GM21737 (cell line): Measurements from ENCODE around the gene GUCY1A2.
"Not testable (repeated sequence)": the region's sequence is repeated elsewhere in the genome, so short reads cannot be mapped to it uniquely, and the experiment has no call there.

Source experiments
- ATAC-seq: cut with Tn5 transposase; IDR thresholded peaks from one replicate; pipeline ENCODE4 v1.9.1; 2021; ENCODE audit warnings: mild to moderate bottlenecking, moderate library complexity; ENCODE audit not compliant: unreplicated experiment

The GUCY1A2 gene

DNA sequence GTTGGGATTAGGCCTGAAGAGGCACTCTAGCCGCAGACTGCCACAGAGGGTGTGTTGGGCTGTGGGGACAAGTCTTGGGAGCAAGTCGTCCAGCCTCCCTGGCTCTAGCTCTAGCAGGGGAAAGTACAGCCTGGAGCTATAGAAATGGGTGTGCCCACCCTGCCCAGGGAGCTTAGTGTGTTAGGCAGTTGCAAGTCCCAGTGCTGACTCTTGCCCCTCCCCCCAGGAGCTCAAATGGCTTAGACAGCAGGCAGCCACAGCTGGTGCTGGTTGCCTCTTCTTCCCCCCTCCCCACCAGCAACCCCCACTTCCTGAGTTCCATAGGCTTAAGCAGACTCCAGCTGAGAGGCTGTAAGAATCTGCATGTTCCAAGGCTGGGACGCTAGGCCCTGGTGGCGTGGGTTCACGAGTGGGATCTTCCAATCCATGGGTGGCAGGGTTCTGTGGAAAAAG, 61.2 kb downstream of the GUCY1A2 start:
- ATAC-seq: no peak

DNA sequence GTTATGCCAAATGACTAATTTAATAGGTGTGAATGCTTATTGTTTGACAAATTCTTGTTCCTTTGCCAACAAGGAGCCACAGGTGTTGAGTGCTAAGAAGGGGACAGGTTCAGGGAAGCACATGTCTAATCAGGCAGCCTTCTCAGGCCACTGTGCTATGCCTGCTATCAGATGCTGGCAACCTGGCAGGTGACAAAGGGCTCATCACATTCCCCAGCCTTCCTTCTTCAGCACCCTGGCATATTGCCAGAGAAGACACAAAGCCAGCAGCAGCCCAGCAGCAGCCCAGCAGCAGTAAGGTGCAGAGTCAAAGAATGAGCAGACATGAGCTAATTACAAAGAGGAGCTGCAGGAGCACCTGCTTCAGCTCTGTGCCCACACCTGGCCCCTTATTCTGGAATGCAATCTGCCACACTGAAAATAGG, 68.2 kb downstream of the GUCY1A2 start:
- no peak for ATAC-seq

DNA sequence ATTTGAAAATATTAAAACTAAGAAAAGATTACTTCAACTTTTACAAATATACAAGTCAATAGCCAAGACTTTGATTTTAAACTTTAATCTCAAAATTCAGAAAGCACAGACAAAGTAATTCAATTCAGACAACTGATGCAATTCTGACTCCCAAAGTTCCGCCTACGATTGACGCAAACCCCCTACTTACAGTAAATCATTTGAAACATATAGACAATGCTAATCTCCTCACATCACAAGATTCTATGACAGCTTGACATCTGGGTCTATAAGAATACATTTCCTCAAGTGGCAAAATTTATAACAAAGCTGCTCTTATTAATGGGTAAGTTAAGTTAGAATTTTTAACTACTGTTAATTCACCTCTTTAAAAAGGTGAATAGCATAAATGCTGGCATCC, 75.2 kb downstream of the GUCY1A2 start:
- no peak for ATAC-seq

DNA sequence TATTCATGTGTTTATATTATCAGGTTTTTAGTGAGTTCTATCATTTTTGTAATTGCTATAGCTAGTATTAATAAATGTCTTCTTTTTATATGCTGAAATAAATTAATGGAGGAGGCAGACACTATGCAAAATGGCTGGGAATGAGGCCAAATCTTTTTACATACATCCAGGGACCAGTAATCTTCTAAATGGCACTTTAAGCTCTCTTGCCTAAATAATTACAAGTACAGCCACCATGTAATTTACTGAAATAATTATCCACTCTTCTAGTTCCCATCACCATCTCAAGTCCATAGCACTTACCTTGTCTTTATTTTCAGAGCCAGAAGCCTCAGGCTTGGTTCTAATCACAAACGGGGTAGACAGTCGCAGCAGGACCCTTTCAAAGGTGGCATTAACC, 79.1 kb downstream of the GUCY1A2 start:
- no peak for ATAC-seq

DNA sequence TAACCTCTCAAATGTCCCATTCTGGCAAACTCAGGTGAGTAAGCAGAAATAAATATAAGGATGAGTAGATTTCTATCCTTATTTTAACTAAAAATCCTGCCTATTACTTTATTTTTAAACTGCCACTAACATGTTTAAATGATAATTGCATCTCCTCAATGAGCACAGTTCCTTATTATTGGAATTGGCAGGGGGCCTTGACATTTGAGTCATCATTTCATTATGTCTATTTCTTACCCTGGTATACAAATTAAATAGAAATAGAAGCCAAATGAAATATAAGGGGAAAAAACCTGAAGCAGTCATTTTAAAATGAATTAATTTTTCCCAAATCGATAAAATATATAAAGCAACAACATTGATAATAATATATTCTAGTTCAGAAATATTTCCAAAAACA, 81.2 kb downstream of the GUCY1A2 start:
- no peak for ATAC-seq

DNA sequence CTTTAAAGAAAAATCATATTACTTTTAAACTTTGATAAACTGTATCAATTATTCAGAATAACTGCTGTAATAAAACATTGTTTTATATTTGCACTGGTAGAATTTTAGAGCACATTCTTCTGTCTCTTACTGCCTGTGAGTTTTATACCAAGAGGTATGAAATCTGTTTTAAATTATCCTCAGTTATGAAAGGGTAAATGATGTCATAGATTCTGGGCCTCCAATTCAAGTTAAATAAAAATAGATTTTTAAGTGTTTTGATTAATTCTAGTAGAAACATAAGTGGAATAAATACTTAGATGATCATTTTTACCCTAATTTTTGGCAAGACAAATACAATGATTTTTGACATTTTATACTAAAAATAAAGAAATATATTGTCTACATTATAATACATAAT, 93.0 kb downstream of the GUCY1A2 start:
- ATAC-seq: no peak

DNA sequence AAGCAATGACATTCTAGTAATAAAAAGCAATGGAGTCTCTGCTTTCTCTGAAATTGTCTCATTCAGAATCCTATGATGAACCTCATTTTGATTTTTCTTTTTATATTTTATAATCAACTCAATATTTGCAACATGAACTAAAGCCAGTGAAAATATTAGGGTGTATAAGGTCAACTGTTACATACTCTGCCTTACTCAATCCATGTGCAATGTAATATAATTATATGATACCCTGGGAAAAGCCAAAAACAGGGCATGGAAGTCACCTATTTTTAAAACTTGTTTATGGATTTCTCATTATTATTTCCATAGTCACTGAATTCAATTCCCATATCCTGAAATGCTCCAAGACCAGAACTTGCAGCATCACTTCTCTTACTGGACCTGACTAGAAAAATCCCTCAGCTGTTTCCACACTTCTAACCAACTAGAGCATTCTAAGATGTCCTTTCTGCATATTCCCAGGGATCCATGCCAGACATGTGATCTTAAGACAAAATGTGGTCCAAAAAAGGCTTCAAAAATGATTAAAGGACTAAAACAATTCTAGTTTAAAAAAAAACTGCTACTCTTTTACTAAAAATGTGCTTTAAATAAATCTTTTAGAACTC, 97.3 kb downstream of the GUCY1A2 start:
- ATAC-seq: no peak

DNA sequence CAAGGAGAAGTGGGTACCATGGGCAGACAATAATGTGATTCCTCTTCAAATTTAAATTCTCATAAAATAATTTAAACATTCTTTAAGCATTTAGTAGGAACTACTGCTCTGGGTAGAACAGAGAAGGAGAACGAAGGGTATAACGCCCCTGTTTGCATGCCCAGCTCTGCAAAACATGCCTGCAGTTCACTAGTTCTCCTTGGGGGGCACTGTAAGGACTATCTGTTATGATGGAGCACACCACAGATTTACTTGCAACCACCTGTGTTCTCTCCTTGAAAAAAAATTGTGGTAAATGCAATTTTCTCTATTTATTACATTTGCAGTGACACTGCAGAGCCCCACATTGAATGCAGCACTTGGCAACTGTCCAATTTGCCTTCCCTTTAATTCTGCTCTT, 100.3 kb downstream of the GUCY1A2 start:
- peak; percentile 75 for ATAC-seq

DNA sequence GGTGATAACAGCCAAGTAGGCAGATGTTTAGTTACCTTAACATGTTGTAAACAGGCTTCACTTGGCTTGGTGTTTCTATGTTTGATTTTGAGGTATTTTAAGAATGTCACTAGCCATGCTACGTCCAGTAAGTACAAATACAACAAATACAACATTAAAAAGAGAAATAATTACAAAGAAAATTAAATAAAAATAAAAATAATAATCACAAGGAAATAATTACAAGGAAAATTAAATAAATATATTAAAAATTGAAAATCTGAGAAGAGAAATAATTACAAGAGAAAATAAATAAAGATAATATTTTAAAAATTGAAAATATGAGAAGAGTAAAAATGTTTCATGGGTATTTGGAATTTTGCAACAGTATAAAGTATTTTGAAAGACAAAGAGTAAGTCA, 103.9 kb downstream of the GUCY1A2 start:
- no peak for ATAC-seq

DNA sequence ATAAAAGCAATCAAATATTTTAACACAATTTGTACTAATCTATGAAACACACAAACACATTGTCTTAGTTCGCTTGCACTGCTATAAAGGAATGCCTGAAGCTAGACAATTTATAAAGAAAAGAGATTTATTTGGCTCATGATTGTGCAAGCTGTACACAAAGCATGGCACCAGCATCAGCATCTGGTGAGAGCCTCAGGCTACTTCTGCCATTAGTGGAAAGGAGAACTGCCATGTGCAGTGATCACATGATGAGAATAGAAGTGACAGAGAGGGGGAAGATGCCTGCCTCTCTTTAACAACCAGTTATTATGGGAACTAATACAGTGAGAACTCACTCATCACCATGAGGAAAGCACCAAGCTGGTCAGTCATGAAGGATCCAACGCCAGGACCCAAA, 105.1 kb downstream of the GUCY1A2 start:
- ATAC-seq: no peak

DNA sequence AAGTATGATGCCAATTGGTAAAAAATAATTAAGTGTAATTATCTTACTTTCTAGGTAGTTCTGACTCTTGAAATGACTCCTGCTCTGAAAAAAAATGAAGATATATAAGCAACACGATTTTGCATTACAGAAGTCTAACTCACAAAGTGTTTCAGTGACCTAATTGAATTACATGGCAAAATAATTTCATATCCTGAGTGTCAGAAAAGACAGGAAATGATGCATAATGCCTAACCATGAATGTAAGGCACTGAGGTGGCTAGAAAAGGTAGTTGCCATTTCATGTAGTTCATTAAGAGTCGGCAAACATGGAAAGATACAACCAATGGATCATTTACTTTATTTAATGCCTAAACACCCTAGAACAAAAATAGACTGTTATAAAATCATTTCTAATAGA, 113.5 kb downstream of the GUCY1A2 start:
- no peak for ATAC-seq

DNA sequence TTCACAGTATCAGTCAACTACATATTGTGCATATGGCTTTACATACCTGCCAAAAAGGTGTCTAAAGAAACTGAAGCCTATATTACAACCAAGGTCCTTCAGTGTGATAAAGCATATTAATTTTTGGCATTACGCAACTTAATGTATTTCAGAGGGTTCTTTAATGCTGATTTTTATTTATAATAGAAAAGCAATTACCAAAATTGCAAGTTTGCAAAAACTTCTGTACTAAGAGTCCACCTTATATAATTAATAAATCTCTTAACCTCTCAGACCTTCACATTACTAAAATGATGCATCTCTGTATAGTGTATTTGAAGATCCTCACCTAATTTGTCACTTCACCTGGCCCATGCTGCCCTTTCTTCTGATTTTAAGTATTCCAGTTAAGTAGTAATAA, 128.6 kb downstream of the GUCY1A2 start:
- no peak for ATAC-seq

DNA sequence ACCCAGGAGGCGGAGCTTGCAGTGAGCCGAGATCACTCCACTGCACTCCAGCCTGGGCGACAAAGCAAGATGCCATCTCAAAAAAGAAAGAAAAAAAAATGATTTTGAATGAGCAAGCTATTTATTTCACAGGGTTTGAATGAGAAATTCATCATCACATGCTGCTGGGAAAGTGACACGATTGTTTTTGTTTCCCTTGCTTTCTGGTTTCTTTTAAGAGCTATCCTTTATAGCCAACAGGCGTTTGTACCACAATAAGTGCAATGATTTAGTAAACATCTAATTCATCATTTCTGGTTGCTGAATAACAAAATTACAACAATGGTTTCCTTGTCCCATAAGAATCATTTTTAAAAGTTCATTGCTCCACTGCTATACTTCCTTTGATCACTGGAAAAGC, 129.9 kb downstream of the GUCY1A2 start:
- no peak for ATAC-seq

DNA sequence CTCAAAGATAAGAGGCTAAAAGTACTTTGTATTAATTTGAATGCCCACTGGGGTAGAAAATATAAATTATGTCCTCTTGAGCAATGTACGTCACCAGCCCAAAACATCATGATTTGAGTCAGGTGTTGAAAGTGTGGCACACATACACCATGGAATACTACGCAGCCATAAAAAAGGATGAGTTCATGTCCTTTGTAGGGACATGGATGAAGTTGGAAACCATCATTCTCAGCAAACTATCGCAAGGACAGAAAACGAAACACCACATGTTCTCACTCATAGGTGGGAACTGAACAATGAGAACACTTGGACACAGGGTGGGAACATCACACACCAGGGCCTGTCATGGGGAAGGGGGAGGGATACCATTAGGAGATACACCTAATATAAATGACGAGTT, 134.6 kb downstream of the GUCY1A2 start:
- not testable (repeated sequence) for ATAC-seq

DNA sequence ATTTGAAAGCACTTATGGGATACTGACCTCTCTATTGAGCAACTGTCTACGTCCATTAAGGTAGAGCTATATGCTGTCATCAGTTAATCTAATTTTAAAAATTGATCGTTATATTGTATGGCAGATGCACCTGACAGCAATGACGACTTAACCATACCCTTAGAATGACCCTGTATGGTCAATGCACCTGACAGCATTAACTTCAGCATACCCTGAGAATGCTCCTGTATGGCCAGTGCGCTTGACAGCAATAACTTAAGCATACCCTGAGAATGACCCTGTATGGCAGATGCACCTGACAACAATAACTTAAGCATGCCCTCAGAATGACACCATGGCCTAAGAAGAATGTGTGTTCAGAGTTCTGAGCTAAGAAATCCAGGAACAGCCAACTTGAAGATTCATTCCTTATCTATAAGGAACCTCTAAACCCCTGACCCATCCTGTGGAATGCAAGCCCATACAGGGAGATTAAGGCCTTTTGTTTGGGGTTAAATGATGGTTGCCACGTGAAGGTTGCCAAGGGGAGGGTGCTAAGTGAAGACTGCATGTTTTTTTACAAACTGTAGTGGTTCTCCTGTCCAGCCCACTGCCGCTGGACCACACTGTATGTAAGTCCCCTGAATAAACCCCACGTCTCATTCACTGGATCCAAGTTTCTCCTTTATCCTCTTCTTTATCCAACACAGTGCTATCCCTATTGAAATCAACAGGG, 138.3 kb downstream of the GUCY1A2 start:
- no peak for ATAC-seq

DNA sequence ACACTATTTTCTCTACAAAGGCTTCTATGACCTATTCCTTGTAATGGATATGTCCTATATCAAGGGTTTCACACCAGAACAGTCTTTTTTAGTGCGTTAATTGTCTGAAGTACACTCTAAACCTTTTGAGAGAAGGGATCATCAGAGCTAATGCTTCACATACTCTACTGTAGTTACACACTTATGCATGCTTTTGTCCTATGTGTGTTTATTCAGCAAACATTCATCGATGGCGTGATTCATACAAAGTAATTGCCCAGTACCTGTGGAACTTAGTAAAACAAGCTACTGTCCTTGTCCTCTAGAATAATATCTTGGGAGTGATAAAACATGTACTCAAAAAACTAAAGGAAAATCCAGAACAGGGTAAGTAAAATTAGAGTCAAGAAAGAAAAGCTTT, 139.2 kb downstream of the GUCY1A2 start:
- no peak for ATAC-seq

DNA sequence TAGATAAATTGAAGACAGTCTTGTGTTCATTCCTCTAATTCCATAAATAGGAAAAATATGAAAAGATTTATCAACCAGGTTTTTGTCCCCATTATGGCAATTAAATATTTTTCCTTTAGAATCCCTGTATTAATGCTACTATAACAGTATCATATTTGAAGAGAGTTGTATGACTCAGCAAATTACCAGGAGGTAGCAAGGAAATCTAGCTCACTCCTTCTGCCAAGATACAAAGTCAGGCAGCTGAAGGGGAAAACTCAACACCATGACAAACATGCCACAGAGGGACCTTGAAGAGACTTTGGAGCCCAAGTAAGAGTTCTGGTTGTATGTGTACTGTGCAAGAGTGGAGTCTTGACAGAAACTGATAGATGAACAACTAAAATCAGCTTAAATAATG, 143.3 kb downstream of the GUCY1A2 start:
- no peak for ATAC-seq

DNA sequence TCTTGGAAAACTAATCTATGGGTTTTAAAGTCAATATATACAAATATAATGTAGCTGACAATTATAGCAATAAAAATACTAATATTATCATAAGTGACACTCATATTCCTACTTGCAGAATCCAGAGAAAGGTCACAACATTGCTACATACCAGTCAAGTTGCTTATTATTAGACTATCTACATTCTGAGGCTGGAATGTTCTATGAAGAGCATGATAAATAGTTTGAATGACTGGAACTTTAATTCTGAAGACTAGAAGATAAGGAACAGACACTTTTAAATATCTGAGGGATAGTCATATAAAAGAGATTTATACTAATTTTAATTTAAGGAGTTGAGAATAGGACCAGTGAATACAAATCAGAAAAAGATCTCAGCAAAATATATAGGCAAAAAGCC, 146.0 kb downstream of the GUCY1A2 start:
- no peak for ATAC-seq

DNA sequence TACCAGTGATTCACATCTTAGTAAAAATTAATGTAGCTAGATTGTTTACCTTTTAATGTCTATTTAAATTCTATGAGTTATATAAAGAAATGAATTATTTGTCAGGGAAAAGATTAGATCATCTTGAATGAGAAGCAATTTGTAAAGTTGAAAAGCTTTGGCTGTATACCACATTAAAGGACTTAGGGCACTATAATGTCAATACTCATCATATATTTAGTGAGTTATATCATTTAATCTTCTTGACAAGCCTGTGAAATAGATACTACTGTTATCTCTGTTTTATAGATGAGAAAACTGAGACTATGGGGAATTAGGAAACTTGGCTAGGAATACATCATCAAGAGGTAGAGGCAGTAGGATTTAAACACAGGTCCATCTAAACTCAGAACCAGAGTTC, 160.1 kb downstream of the GUCY1A2 start:
- ATAC-seq: no peak

DNA sequence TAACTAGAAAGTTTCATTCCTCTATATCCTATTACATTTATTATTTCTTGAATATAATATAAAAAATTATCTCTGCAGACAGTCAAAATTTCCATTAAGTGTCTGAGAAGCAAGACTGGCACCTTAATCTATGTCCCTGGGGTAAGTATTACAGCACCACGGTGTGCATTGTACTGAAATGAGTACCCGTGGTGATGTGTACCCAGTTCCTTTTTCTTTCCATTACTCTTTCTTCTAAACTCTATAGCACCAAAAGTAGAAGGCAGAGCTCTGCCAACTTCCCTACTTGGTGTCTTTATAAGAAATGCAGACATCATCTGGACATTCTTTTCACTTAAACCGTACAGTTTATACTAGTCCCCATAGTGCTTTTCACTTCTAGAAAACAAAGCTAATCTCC, 161.7 kb downstream of the GUCY1A2 start:
- no peak for ATAC-seq

DNA sequence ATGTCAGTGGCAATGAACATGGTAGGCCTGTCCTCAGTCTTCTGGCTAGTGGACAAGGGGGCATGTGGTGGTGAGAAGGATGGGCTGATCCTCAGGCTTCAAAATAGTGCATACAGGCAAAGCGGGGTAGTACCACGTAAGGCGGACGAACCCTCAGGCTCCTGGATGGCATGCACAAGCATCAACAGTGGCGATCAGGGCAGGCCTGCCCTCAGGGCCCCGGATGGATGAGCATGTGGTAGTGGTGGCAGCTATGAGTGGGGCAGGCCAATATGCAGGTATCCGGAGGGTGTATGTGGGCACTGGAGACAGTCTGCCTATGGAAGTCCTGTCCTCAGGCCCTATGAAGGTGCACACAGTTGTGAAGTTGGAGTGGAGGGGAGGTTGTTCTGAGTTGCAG, 163.8 kb downstream of the GUCY1A2 start:
- no peak for ATAC-seq

DNA sequence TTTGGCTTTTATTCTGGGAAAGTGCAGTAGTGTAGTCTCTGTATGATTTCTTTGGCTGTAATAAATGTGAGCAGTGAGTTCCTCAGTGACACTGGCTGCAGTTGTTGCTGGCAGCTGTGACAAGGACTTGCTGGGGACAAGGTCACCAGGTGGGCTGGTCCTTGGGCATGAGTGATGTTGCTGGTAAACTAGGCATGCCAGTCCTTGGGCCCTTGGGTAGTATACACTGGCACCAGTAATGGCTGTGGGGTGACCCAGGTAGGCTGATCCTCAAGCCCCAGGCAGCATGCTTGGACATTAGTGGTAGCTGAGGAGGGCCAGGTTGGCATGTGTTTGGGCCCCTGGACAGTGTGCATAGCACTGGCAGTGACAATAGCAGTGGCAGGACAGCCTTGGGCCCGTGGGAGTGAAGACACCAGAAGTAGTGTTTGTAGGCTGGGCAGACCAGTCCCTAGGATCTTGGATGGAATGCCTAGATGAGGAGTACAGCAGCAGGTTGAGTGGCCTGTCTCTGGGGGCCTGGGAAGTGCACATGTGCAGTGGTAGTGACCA, 164.3 kb downstream of the GUCY1A2 start:
- ATAC-seq: no peak

DNA sequence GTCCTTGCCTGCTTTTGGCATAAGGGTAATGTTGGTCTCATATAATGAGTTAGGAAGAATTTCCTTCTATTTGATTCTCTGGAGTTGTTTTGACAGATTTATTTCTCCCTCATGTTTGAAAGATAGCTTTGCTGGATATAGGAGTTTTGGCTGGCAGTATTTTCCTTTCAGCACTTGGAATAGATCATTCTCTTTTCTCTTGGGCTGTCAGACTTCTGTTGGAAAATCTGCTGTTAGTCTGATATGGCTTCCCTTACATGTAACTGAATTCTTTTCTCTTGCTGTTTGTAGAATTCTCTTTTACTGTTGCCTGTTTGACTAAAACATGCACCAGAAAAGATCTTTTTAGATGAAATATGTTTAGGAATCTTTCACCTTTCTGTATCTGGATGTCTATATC, 165.5 kb downstream of the GUCY1A2 start:
- no peak for ATAC-seq
